ENCODE data around the gene SFTA2. TPM values are rescaled to one million over a fixed set of nuclear protein-coding genes. Genes with fewer than 3 reads are reported as not detected.

SFTA2 gene
- total RNA-seq, 1 experiment from 2014 or later: not detected

GRCh38 chr6:30942338-30943060, 10.5 kb upstream of the SFTA2 start:
- Histone ChIP-seq H2AFZ (ENCODE audit: low read depth, low read length, poor library complexity, severe bottlenecking) (peak overlapping the region; percentile 75), H3K4me2 (ENCODE audit: low read length) (peak overlapping the region; percentile 81)
- no peak for TF ChIP-seq ATF3 (IDR thresholded peaks at IDR 0.05)
- TF ChIP-seq FOSL1 (IDR thresholded peaks at IDR 0.05; ENCODE audit: low read depth): no peak
- TF ChIP-seq JUND (IDR thresholded peaks at IDR 0.05): no peak
- TF ChIP-seq ZFX (IDR thresholded peaks at IDR 0.05): no peak
- no peak for TF ChIP-seq REST (IDR thresholded peaks at IDR 0.05; ENCODE audit: low read depth)
- no peak for TF ChIP-seq EGR1 (IDR thresholded peaks at IDR 0.05; ENCODE audit: low read depth)
- peak; percentile 29; the same call in 1 of the 2 replicates for TF ChIP-seq MAX (IDR thresholded peaks at IDR 0.05)
- no peak for TF ChIP-seq ZNF274 (IDR thresholded peaks at IDR 0.05; ENCODE audit: low read depth, low read length)
- TF ChIP-seq CBX3 (IDR thresholded peaks at IDR 0.05; ENCODE audit: low read depth): peak; percentile 45; the same call in 1 of the 2 replicates
- no peak for TF ChIP-seq POLR2A (IDR thresholded peaks at IDR 0.05; ENCODE audit: borderline replicate concordance, extremely low read depth, insufficient read depth, insufficient read length)
- TF ChIP-seq SIN3A (IDR thresholded peaks at IDR 0.05; ENCODE audit: low read depth): no peak
- no peak for TF ChIP-seq CEBPB (IDR thresholded peaks at IDR 0.05; ENCODE audit: low read depth)
- no peak for TF ChIP-seq ELF1 (IDR thresholded peaks at IDR 0.05; ENCODE audit: borderline replicate concordance, low read depth)
- TF ChIP-seq POLR2AphosphoS5 (IDR thresholded peaks at IDR 0.05; ENCODE audit: low read depth, low read length): peak; percentile 45; the same call in 1 of the 2 replicates
- no peak for TF ChIP-seq EZH2phosphoT487 (IDR thresholded peaks at IDR 0.05; ENCODE audit: borderline replicate concordance)
- peak; percentile 50; the same call in 1 of the 2 replicates for TF ChIP-seq SP1 (IDR thresholded peaks at IDR 0.05; ENCODE audit: low read depth)
- TF ChIP-seq EZH2 (IDR thresholded peaks at IDR 0.05): no peak
- TF ChIP-seq TCF7L2 (IDR thresholded peaks at IDR 0.05; ENCODE audit: borderline replicate concordance, extremely low read depth, insufficient read depth, insufficient read length): no peak
- peak; percentile 79 for TF ChIP-seq YY1 (IDR thresholded peaks at IDR 0.05; ENCODE audit: extremely low read depth, insufficient replicate concordance, low read depth, low read length)
- TF ChIP-seq SRF (IDR thresholded peaks at IDR 0.05; ENCODE audit: low read depth): no peak
- TF ChIP-seq ZBTB33 (IDR thresholded peaks at IDR 0.05; ENCODE audit: extremely low read depth, insufficient replicate concordance, low read length): no peak

More at GRCh38 chr6:30942338-30943060, 10.5 kb upstream of the SFTA2 start:
- peak; percentile 95 for ATAC-seq
- intact Hi-C loops (cut with micrococcal nuclease): loop anchor here (1.0 kb wide), 1 partner anchor 250 kb away; no protein-coding TSS in a partner anchor
- Histone ChIP-seq H3K9me2 (ENCODE audit: insufficient read depth) (no peaks in the 10 kb centered on the region), H3K36me3 (ENCODE audit: control insufficient read depth in 1 of 2, insufficient read depth in 2 of 2, low read length in 2 of 2) (no peaks in the 10 kb centered on the region), H3K9ac (ENCODE audit: low read length) (peak overlapping the region; percentile 39), H3K79me2 (ENCODE audit: insufficient read depth, low read length) (no peaks in the 10 kb centered on the region), H3K27ac (ENCODE audit: low read depth, low read length) (peak overlapping the region; percentile 41), H3K4me1 (ENCODE audit: control insufficient read depth in 1 of 2, insufficient read depth in 2 of 2, low read length in 2 of 2) (peaks cover 14 to 19% of the 10 kb centered on the region in 2 experiments), H3K27me3 (ENCODE audit: insufficient read depth, low read length) (no peaks in the 10 kb centered on the region), H3K4me3 (replicated peaks in 1 of 2; ENCODE audit: low read depth in 1 of 2, low read length in 2 of 2) (peak overlapping the region; percentile 22 to 47), H3K9me3 (ENCODE audit: control insufficient read depth in 1 of 2, insufficient read depth in 1 of 2, low read depth in 1 of 2, low read length in 2 of 2) (no peaks in the 10 kb centered on the region), H4K20me1 (ENCODE audit: insufficient read depth) (no peaks in the 10 kb centered on the region)
- ChIA-PET POLR2A (interaction anchor here (1.2 kb wide), 2 partner anchors 35 to 128 kb away, joined by 3 to 4 read pairs; partner anchors contain the start of gene GTF2H4), CTCF (interaction anchor here (0.5 to 2.1 kb wide), 12 partner anchors 11 to 424 kb away, joined by 3 to 20 read pairs (median 4); partner anchors contain the start of gene SFTA2), RAD21 (ENCODE audit: low non-redundant PET in 1 of 2, low total read pairs in 2 of 2, uncharacterized antibody in 2 of 2, unreplicated experiment in 2 of 2) (interaction anchor here (0.9 to 1.2 kb wide), 4 partner anchors 27 to 137 kb away, joined by 3 to 4 read pairs (median 4); no protein-coding TSS in a partner anchor)
- DNase-seq (ENCODE audit: low read depth, low spot score): peak; percentile 83
- no TSS peak for BruUV-seq (replicated peaks)
